ENCODE results near the gene PPARA. TPM values are rescaled to one million over a fixed set of nuclear protein-coding genes. Genes with fewer than 3 reads are reported as not detected.
A peak's percentile ranks its signal among the peaks of the same experiment; 100 is the strongest.
"Not testable (repeated sequence)": the region's sequence is repeated elsewhere in the genome, so short reads cannot be mapped to it uniquely, and the experiment has no call there.

The PPARA gene
- total RNA-seq, 2 experiments from 2014 or later = 16.0 to 22.6 TPM

DNA sequence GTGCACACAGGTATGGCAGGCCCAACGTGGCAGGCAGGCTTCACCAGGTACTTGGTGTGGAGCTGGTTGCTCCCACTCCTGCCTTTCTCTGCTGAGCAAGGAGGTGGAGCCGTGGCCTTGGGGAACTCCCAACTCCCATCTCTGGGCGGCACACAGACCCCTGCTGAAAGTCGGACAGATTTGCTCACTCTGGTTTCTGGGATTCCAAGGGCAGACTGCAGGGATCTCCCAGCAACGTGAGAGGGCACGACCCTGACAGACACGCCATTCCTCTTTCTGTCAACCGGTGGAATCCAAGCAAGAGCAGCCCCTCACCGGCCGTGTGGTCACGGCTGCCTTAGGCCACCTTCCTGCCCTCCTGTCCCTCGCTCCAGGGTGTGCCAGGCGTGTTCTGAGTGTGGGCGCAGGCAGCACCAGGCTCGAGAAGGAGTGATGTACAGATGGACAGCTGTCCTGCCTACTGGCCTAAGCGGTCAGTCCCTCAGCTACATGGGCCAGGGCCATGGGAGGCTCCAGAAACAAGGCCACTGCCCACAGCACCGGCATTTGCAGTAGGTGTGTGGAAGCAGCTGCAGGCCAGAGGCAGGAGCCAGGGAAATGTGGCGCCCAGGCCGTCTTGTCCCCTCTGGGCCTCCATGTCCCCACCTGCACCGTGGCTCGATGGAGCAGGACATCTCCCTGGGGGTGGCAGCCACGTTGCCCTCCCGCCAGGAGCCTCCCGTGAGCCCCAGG is 13.7 kb upstream of the PPARA start:
- no peaks in the 10 kb centered on the region for H3K27me3 Mint-ChIP-seq
- no peak overlapping the region for H3K4me3 Mint-ChIP-seq
- no peaks in the 10 kb centered on the region for H3K36me3 Mint-ChIP-seq
- peaks cover 4% of the 10 kb centered on the region for H3K4me1 Mint-ChIP-seq
- H3K9me3 Mint-ChIP-seq (ENCODE audit: low read depth) = no peaks in the 10 kb centered on the region
- no peak overlapping the region for H3K27ac Mint-ChIP-seq
- CTCF ChIA-PET = interaction anchor here (2.5 kb wide), 1 partner anchor 130 kb away, joined by 6 read pairs; no protein-coding TSS in a partner anchor
- ATAC-seq (no peak), DNase-seq (no peak)

DNA sequence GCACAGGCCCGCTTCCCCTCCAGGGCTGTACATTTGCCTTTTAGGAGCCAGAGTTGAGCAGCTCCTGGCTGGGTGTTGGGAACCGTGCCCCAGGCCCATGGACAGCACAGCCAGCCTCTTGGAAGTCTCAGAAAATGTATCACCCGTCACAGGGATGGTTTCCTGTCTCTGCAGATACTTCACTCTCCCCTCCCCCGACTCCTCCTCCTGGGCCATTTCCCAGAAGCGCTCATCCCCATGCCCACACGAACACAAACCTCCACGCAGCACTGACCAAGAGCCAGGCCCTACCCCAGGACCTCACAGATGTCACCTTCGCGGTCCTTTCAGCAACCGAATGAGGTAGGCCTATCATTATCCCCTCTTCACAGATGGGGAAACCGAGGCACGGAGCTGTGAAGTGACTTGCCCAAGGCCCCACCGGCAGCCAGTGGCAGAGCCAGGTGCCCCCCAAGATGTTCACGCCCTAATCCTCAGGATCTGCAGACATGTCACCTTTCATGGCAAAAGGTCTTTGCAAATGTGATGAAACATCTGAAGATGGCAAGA is 13.0 kb upstream of the PPARA start:
- peaks cover 5% of the 10 kb centered on the region for H3K4me1 Mint-ChIP-seq
- no peaks in the 10 kb centered on the region for H3K27me3 Mint-ChIP-seq
- no peaks in the 10 kb centered on the region for H3K36me3 Mint-ChIP-seq
- no peak overlapping the region for H3K4me3 Mint-ChIP-seq
- CTCF ChIA-PET = no interaction called here
- ATAC-seq (no peak), DNase-seq (no peak)
- no peak overlapping the region for H3K27ac Mint-ChIP-seq
- H3K9me3 Mint-ChIP-seq (ENCODE audit: low read depth) = no peaks in the 10 kb centered on the region

DNA sequence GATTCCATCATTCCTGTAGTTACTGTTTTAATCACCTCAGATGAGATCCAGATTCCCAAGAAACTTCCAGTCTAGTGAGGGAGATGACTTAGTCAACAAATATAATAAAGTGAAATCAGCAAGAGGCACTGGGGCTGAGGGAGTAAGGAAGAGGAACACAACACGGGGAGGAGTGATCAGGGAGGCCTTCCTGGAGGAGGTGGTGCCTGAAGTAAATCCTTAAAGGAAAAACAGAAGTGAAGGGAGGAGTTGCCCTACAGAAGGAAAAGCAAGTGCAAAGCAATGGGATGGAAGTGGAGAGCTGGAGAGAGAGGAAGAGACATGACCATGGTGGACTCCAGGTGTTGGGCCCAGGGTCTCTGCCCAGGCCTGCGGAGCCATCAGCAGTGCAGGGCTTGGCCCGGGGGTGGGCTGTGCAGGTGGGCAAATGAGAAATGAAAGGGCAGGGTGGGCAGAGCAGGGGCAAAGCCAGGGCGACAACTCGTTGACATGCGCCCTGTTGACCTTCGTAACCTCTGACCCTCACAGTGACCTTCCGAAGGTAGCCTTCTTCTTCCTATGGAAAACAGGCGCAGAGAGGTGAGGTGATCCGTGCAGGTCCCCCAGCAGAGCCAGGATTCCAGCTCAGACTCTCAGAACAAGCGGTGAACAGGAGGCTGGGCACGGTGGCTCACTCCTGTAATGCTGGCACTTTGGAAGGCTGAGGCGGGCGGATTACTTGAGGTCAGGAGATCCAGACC is 12.1 kb upstream of the PPARA start:
- Mint-ChIP-seq H3K9me3 (ENCODE audit: low read depth) (no peaks in the 10 kb centered on the region), H3K36me3 (no peaks in the 10 kb centered on the region), H3K4me1 (peaks cover 5% of the 10 kb centered on the region), H3K27me3 (no peaks in the 10 kb centered on the region), H3K27ac (no peak overlapping the region), H3K4me3 (no peak overlapping the region)
- ATAC-seq (no peak), DNase-seq (no peak)
- CTCF ChIA-PET = no interaction called here

DNA sequence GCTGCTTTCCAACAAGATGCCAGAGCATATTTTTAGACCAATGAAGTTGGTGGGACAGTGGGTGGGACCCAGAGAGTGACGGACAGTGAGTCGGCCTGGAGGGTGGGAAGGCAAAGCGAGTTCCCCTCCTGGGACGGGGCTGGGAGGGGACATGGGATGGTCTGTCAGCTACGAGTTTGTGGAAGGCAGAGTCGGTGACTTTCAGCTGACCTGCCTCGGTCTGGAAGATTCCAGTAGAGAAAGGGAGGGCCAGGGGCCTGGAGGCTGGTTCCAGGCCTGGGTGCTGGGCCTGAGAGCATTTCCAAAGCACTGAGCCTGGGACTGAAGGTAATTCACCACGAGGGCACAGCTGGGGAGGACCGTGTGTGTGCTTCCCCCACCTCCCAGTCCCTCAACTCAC is 10.9 kb upstream of the PPARA start:
- ATAC-seq; H3K27me3 Mint-ChIP-seq; H3K9me3 Mint-ChIP-seq (ENCODE audit: low read depth); H3K4me1 Mint-ChIP-seq; H3K27ac Mint-ChIP-seq; H3K4me3 Mint-ChIP-seq; DNase-seq; CTCF ChIA-PET; H3K36me3 Mint-ChIP-seq: not testable (repeated sequence)

DNA sequence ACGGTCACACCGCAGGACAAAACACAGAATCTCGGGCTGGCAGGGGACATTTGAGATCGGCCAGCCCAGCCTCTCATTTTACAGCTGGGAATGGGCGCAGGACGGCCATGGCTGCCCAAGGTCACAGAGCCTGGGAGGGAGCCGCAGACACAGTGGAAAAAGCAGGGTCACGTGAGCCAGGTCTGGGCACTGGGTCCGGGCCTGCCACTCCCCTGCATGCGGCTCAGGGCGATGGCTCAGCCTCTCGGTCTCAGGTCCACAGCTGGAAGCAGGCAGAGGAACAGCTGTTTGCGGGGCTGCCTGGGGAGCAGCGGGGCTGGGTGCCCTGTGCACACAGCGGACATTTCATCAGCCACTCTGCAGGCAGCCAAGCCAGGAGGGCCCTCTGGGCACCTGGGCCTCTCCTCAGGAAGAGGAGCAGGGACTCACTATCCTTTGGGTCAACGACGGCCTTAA is 10.4 kb upstream of the PPARA start:
- Mint-ChIP-seq H3K36me3 (no peaks in the 10 kb centered on the region), H3K9me3 (ENCODE audit: low read depth) (no peaks in the 10 kb centered on the region), H3K4me3 (no peak overlapping the region), H3K27me3 (no peaks in the 10 kb centered on the region), H3K27ac (no peak overlapping the region), H3K4me1 (peaks cover 5% of the 10 kb centered on the region)
- ATAC-seq (no peak), DNase-seq (no peak)
- CTCF ChIA-PET = no interaction called here

DNA sequence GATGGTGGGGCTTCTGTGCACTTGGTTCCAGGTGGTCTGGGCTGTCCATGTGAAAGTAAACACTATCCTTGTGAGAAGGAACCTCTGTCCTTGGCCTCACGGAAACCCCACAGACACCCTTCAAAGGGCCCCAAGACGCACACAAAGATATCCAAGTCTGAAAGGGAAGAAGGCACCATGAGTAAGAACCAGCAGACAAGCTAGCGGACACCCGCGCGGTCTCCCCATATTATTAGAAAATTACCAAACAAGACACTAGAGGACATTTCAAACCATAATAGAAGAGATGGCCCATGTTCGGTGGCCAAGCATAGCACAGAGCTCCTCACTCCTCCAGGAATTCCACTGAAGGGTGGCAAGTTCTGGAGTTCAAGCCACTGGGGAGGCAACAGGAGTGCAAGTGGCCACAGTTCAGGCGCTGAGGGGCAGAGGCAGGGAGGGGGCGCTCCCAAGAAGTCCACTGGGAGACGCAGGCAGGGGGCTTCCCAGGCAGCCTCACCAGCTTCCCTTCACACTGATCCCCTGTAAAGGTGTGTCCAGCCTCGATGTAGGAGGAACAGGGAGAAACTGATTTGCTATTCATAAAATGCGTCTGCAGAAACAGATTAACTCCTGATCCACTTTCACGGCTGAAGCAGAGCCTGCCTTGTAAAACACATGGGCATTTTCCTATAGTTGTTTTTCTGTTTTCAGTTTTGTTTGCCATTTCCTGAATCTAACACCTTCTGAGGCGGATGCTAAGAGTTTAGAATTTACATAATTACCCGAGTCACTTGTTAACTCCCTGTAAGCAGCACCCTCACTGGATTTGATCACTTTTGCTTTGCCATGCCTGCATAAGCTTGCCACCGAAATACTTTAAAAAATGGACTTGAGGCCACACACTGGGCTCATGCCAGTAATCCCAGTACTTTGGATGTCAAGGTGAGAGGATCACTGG is 9.1 kb upstream of the PPARA start:
- Mint-ChIP-seq H3K27ac (no peak overlapping the region), H3K4me1 (peaks cover 5% of the 10 kb centered on the region), H3K36me3 (no peaks in the 10 kb centered on the region), H3K27me3 (peaks cover 5% of the 10 kb centered on the region), H3K4me3 (no peak overlapping the region), H3K9me3 (ENCODE audit: low read depth) (no peaks in the 10 kb centered on the region)
- ATAC-seq (peak; percentile 23), DNase-seq (no peak)
- CTCF ChIA-PET = interaction anchor here (1.2 to 1.4 kb wide), 2 partner anchors 24 to 226 kb away, joined by 3 to 4 read pairs; no protein-coding TSS in a partner anchor

DNA sequence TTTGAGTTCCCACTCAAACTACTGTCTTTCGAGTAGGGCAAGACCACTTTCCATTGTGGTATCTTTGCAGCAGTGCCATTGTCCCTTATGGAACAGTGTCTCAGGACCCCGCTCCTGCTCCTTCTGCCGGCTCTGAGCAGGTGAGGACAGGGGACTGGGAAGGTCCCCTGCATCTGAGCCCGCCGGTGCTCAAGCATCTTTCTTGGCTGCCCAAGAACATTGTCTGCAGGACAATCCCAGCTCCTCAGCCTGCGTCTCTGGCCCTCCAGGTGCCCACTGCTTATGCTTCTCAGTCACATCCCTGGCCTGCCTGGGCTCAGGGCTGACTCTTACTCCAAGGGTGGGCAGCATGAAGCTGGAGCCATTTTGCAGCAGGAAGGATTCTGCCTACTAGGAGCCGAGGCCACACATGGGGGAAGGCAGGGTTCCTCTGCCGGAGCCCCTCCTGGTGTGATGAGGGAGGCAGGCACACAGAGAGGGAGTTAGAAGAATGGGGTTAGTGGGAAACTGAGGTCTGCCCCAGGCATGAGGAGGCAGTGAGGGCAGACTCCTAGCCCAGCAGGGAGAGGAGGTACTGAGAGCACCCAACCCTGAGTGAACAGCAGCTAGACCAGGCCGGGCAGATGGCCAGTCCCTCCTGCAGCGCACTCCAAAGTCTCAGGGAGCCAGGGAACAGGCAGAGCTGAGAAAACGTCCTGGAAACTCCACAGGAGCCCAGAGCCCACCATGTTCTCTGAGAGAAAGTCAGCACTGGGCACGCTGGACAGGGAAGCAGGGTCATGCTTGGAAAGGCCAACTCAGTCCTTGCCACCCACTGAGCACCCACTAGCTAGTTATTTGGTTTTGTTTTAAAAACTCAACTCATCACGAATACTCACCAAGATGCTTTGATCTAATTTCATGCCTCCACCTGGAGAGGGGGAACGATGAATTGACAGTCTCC is 7.5 kb upstream of the PPARA start:
- ATAC-seq = no peak
- Mint-ChIP-seq H3K27ac (no peak overlapping the region), H3K4me3 (no peak overlapping the region)

DNA sequence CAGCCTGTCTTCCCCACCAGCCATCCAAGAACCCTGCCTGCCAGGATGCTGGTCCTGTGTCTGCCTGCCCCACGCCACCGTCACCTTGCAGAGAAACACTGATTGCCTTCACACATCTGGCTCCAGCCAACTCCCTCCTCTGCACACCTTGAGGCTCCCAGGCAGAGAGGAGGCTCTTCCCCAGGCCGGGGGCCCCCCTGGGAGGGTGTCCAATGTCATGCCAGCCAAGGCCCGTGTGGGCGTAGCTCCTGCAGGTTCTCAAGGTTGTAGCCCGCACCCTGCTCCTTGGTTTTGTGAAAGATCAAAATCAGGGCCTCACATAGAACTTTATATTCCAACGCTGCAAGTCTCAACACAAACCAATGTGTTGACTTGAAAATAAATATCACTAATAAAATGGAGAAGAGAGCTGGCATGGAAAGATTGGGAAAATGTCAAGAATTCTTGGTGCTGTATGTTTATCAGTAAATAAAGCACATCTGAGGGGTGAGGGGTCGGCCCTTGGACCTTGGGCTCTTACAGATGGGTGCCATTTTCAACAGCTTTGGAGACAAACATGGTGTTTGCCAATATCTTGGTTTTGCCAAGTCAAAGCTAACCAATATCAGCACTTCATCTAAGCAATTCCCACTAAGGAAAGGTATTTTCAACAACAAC is 6.7 kb upstream of the PPARA start:
- CTCF ChIA-PET = interaction anchor here (1.2 kb wide), 1 partner anchor 137 kb away, joined by 4 read pairs; no protein-coding TSS in a partner anchor
- no peaks in the 10 kb centered on the region for H3K36me3 Mint-ChIP-seq
- H3K9me3 Mint-ChIP-seq (ENCODE audit: low read depth) = no peaks in the 10 kb centered on the region
- ATAC-seq (no peak), DNase-seq (no peak)
- H3K4me1 Mint-ChIP-seq = peaks cover 5% of the 10 kb centered on the region
- peaks cover 27% of the 10 kb centered on the region for H3K27me3 Mint-ChIP-seq
- no peak overlapping the region for H3K27ac Mint-ChIP-seq
- H3K4me3 Mint-ChIP-seq = no peak overlapping the region

More for the DNA sequence above, 7.5 kb upstream of the PPARA start:
- Mint-ChIP-seq H3K27me3 (peaks cover 19% of the 10 kb centered on the region), H3K9me3 (ENCODE audit: low read depth) (no peaks in the 10 kb centered on the region), H3K4me1 (peaks cover 5% of the 10 kb centered on the region), H3K36me3 (no peaks in the 10 kb centered on the region)
- CTCF ChIA-PET = interaction anchor here (1.2 kb wide), 1 partner anchor 136 kb away, joined by 4 read pairs; no protein-coding TSS in a partner anchor
- no peak for DNase-seq

DNA sequence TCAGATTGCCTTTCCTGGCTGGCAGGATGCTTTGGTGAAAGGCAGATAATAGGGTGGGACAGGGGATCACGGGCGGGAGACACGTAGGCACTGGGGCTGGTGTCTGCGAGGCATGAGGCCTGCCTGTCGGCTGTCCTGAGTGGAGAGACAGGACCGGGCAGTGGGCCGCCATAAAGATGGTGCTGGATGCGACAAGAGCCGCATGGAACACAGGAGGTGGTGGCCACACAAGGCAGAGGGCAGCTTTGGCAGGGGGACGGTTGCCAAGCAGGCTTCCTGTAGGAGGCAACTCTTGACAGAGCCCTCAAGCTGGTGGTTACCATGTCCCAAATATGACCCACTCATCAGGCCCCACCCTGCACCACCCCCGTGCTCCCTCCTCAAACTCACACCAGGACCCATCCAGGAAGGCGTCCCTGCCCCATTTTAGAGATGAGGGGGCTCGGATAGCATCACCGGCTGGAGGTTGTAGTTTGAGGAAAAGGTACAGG is 4.9 kb upstream of the PPARA start:
- H3K9me3 Mint-ChIP-seq (ENCODE audit: low read depth) = no peaks in the 10 kb centered on the region
- H3K27ac Mint-ChIP-seq = no peak overlapping the region
- CTCF ChIA-PET = interaction anchor here (1.5 kb wide), 2 partner anchors 28 to 73 kb away, joined by 3 read pairs; no protein-coding TSS in a partner anchor
- DNase-seq (no peak), ATAC-seq (no peak)
- H3K4me3 Mint-ChIP-seq = no peak overlapping the region
- no peaks in the 10 kb centered on the region for H3K36me3 Mint-ChIP-seq
- peaks cover 13% of the 10 kb centered on the region for H3K4me1 Mint-ChIP-seq
- H3K27me3 Mint-ChIP-seq = peaks cover 35% of the 10 kb centered on the region

DNA sequence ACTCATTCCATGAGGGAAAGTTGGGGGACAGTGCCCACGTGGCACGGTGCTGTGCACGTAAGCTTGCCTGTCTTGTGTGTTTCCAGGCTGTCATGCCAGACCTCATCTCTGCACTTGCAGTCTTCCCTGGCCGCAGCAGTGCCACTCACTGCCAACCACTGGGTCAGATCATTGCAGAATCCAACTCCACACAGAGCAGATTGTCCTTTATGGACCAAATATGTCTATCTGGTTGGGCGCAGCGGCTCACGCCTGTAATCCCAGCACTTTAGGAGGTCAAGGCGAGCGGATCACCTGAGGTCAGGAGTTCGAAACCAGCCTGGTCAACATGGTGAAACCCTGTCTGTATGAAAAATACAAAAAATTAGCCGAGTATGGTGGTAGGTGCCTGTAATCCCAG is 4.4 kb upstream of the PPARA start:
- H3K4me1 Mint-ChIP-seq = peaks cover 12% of the 10 kb centered on the region
- ATAC-seq = no peak
- no peaks in the 10 kb centered on the region for H3K9me3 Mint-ChIP-seq (ENCODE audit: low read depth)
- H3K27ac Mint-ChIP-seq = no peak overlapping the region
- peaks cover 35% of the 10 kb centered on the region for H3K27me3 Mint-ChIP-seq
- CTCF ChIA-PET = interaction anchor here (1.5 kb wide), 2 partner anchors 29 to 73 kb away, joined by 3 read pairs; no protein-coding TSS in a partner anchor
- no peak overlapping the region for H3K4me3 Mint-ChIP-seq
- no peak for DNase-seq
- H3K36me3 Mint-ChIP-seq = no peaks in the 10 kb centered on the region

DNA sequence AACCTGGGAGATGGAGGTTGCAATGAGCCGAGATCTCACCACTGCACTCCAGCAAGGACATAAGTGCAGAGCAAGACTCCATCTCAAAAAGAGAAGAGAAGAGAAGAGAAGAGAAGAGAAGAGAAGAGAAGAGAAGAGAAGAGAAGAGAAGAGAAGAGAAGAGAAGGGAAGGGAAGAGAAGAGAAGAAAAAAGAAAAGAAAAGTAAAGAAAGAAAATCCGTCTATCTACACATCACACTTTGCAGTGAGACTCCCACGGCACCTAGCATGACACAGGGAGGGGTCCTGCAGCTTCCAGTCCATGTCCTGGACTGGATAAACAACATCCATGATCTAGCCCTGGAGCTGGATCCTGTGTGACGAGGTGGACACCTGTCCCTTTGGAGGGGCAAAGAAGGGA is 4.0 kb upstream of the PPARA start:
- H3K4me3 Mint-ChIP-seq = no peak overlapping the region
- H3K4me1 Mint-ChIP-seq = peaks cover 12% of the 10 kb centered on the region
- no peak for DNase-seq
- H3K9me3 Mint-ChIP-seq (ENCODE audit: low read depth) = no peaks in the 10 kb centered on the region
- CTCF ChIA-PET = interaction anchor here (1.5 kb wide), 2 partner anchors 29 to 72 kb away, joined by 3 read pairs; no protein-coding TSS in a partner anchor
- no peaks in the 10 kb centered on the region for H3K36me3 Mint-ChIP-seq
- no peak for ATAC-seq
- H3K27me3 Mint-ChIP-seq = peaks cover 35% of the 10 kb centered on the region
- H3K27ac Mint-ChIP-seq = no peak overlapping the region
